GM19324 (cell line): ENCODE measurements around the gene PANK2.
A peak's percentile ranks its signal among the peaks of the same experiment; 100 is the strongest.
"Not testable (repeated sequence)": the region's sequence is repeated elsewhere in the genome, so short reads cannot be mapped to it uniquely, and the experiment has no call there.

Experiments used
- ATAC-seq: cut with Tn5 transposase; IDR thresholded peaks from one replicate; pipeline ENCODE4 v1.9.1; 2021; ENCODE audit warnings: mild to moderate bottlenecking, moderate library complexity; ENCODE audit not compliant: unreplicated experiment, low FRiP score

PANK2 gene

DNA sequence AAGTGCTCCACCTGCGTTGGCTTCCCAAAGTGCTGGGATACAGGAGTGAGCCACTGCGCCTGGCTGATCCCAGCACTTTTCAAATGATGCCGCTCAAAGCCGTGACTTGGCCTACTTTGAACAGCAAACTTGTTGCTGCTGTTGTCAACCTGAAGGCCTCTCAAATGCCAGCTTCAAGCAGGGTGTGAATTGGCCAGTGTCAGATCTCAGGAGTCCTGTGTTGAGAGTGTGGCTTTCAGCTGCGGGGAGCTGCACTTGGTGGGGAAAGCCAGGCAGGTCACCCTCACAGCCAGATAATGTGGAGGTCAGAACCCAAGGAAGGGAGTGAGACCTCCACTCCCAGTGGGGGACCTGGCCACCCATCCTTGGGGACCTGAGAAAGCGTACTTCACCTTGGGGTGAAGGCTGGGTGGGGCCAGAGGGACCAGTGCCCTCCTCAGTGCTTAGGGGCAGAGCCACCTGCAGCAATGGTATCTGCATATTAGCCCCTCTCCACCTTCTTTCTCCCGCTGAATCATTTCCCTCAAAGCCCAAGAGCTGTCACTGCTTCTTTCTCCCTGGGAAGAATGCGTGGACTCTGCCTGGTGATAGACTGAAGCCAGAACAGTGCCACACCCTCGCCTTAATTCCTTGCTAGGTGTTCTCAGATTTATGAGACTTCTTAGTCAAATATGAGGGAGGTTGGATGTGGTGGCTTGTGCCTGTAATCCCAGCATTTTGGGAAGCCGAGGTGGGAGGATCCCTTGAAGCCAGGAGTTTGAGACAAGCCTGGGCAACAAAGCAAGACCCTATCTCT is 19.1 kb upstream of the PANK2 start:
- no peak for ATAC-seq

DNA sequence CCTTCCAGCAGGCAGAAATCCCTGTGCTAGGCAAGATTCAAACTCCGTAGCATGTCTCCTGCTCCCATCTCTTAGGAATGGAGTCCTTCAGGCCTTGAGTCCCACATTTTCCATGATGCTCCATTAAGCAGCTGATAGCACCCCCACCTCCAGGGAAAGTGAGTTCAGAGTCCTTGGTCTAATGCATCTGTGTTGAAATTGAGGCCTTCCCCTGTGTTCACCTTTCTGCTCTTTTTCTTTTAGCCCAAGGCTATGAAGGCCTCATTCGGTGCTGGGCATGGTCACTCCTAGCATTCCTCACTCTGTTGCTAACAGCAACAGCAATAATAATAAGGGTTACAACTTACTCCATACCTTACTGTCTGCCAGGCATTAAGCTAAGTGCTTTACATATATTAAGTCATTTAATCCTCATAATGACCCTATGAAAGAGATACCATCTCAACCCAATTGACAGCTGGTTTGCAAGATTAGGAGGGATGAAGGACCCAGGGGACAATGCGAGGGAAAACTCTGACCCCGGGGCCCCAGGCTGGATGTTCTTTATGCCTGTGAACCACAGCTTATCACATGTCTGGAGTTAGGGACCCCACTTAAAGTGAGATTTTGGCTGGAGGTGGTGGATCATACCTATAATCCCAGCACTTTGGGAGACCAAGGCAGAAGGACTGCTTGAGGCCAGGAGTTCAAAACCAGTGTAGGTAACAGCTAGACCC is 17.5 kb upstream of the PANK2 start:
- no peak for ATAC-seq

DNA sequence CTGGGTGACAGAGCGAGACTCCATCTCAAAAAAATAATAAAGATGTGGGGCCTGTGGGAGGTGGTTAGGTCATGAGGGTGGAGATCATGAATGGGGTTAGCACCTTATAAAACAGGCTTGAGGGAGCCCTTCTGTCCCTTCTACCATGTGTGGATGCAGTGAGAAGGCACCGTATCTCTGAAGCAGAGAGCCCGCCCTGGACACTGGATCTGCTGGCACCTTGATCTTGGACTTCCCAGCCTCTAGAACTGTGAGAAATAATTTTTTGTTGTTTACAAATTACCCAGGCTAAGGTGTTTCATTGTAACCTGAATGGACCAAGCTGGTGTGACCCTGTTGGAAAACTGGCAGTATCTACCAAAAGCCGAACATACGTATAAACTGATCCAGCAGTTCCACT is 15.7 kb upstream of the PANK2 start:
- no peak for ATAC-seq

DNA sequence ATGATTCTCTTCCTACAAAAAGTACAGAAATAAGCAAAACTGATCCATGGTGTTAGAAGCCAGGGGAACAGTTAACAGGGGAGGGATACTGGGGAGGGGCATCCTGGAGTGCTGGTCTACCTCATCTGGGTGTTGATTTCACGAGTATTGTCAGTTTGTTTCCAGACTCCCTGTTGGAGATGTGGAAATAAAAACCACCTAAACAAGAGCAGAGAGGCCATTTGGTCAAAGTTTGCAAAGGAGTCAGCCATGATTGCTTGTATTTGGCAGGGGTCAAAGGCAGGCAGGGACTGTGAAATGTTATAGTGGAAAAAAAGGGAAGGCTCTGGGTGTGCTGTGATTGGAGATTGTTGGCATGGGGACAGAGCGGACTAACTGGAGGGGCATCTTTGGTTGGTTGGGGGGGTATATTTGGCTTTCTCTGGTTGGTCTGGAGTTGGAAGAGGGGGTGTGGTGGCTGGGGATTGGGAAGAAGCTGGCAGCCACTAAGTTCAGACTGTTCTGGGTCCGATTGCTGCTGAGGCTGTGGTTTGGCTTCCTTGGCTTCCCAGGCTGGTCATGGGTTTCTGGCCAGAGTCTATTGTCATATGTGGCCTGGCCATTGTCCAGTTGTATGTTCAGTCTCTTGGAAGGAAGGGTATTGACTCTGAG is 14.9 kb upstream of the PANK2 start:
- no peak for ATAC-seq

GRCh38 chr20:3875378-3875974 is 13.7 kb upstream of the PANK2 start:
- no peak for ATAC-seq

GRCh38 chr20:3876000-3876399 is 13.2 kb upstream of the PANK2 start:
- ATAC-seq, result no peak

DNA sequence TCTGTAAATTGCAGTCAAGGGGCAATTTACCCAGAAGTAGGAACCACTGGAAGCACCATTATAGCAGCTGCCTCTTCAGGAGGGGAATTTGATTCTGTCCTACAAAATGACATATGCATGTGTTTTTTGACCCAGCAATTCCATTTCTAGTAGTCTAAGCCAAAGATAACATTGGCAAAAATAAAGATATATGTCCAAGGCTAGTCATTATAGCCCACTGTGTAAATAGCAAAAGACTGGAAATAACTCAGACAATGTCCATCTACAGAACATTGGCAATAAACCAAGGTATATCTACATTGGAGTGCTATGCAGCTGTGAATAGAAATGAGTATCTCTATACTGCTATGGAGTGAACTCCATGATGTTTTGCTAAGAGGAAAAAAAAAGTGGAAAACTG is 12.5 kb upstream of the PANK2 start:
- no peak for ATAC-seq

DNA sequence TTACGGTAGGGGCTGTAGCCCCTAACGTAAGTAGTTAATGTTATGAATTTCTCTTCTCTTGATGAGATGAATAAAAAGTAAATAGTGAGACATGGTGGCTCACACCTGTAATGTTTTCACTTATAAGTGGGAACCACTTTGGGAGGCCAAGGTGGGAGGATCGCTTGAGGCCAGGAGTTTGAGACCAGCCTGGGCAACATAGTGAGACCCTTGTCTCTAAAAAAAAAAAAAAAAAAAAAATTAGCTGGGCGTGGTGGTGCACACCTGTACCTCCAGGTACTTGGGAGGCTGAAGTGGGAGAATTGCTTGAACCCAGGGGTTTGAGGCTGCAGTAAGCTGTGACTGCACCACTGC is 10.3 kb upstream of the PANK2 start:
- not testable (repeated sequence) for ATAC-seq

DNA sequence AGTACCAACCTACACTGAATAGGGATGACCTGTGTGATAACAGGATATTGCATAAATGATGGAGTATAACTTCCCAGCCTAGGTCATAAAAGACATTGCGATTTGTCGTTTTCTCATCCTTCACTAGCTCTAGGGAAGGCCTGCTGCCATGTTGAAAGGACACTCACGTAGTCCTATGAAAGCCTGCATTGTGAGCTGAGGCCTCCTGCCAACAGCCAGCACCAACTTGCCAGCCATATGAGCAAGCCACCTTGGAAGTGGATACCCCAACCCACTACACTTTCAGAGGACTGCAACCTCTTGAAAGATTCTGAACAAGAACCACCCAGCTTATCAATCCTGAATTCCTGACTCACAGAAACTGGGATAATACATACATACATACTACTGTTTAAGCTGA is 3.5 kb upstream of the PANK2 start:
- no peak for ATAC-seq

- ATAC-seq, result no peak
Measured at GRCh38 chr20:3887876-3888620, 1.1 kb upstream of the PANK2 start.

- ATAC-seq, result peak; percentile 15
Measured at GRCh38 chr20:3889489-3890397, 556 bp downstream of the PANK2 start.

DNA sequence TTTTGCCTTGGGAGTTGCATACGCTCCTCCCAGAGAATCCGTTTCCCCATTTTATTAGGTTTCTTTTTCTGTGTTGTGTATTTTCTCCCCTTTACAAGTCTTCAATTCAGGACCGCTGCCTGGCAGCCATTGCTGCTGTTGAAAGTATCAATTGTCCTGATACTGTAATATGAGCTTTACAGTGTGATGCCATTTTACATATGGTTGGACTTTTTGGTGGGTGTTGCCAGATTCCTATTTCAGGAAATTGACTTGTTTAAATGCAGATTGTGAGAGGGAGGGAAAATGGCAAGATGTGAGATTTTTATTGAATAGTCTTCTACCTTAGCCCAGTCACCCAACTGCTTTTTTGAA is 1.2 kb downstream of the PANK2 start:
- ATAC-seq, result no peak

DNA sequence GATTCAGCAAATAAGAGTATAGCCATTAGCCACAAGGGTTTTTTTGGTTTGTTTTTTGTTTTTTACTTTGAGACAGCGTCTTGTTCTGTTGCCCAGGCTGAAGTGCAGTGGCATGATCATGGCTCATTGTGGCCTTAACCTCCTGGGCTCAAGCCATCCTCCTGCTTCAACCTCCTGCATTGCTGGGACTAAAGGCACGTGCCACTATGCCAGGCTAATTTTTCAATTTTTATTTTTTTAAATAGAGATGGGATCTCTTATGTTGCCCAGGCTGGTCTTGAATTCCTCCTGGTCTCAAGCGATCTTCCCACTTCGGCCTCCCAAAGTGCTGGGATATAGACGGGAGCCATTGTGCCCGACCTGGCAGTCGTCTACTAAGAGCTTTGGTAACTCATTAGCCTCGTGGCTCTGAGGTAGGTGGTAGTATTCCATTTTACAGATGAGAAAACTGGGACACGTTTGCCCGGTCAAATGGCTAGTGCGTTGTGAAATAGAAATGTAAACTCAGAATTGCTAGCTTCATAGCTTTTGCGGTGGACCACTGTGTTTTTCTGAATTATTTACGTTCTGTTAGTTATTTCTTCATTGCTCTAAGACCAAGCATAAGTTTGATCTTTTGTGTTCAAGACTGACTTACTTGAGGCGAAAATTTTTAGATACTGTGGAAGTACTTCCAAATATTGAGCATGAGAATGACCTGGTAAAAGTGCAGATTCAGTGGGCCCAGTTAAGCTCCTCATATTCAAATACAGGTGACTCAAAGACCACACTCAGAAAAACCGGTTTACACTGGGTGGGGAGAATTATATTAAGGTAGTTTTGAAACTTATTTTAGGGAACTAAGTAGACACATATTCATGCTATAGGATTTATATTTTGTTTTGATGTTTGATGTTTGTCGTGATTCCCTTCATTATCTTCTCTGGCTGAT is 2.1 kb downstream of the PANK2 start:
- no peak for ATAC-seq

DNA sequence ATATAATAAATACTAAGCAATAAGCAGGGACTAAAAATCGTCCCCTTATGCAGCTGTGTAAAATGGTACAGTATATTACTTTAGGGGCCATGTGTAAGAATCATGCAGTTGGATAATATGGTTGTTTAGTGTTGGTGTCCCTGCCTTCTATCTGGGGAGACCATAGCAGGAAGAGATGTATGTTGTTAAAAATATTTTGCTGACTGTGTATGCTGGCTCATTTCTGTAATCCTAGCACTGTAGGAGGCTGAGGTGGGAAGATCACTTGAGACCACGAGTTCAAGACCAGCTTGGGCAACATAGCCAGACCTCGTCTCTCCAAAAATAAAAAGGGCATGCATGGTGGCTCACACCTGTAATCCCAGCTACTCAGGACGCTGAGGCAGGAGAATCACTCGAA is 5.6 kb downstream of the PANK2 start:
- ATAC-seq, result no peak

- ATAC-seq, result no peak
Measured at GRCh38 chr20:3896302-3896701, 7.1 kb downstream of the PANK2 start.

DNA sequence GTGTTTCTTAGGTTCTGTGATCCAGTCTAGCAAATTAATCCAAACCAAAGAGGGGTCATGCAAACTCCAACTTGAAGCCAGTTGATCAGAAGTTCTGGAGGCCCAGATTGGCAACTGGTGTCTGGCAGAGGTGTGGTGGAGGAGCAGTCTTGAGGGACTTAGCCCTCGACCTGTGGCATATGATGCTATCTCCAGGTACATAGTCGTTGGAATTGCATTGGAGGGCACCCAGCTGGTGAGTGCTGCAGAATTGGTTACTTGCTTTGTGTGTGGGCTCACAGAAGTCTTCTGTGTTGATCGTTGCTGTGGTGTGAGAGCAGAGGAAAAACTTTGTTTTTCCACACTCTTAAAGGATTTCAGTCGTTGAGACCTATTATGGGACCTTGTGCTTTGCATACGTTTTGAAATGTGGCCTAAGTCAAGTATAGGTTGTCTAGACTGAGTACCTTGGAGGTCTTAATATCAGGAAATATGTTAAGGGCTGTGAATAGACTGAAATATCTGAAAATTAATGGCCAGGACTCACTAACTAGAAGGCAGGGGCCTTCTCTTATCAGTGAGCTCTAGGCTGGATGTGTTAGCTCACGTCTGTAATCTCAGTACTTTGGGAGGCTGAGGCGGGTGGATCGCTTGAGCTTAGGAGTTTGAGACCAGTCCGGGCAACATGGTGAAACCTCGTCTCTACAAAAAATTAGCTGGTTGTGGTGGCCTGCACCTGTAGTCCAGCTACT is 7.8 kb downstream of the PANK2 start:
- no peak for ATAC-seq

DNA sequence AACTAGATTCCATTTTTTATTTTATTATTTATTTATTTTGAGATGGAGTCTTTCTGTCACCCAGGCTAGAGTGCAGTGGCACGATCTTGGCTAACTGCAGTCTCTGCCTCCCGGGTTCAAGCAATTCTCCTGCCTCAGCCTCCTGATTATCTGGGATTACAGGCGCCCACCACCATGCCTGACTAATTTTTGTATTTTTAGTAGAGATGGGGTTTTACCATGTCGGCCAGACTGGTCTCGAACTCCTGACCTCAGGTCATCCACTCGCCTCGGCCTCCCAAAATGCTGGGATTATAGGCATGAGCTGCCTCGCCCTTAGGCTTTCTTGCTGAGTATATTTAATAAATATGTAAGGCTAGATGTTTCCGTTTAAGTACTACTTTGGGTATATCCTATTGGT is 9.0 kb downstream of the PANK2 start:
- not testable (repeated sequence) for ATAC-seq

DNA sequence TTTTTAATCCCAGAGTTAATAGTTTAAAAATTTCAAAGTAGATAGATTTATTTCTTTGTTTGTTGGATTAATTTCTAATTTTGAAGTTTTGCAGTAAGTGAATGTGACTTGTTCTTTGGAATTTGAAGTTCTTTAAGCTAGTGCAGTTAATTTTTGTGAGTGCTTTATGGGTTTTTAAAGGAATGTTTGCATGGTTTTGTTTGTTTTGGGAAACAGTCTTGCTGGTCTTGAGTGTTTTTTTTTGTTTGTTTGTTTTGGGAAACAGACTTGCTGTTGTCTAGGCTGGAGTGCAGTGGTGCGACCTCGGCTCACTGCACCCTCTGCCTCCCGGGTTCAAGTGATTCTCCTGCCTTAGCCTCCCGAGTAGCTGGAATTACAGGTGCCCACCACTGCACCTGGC is 9.5 kb downstream of the PANK2 start:
- ATAC-seq, result no peak
